Gastroesophageal sphincter (tissue), 4 donors: ENCODE results near the gene ARL10. TPM values are rescaled to one million over a fixed set of nuclear protein-coding genes. Genes with fewer than 3 reads are reported as not detected.

Source experiments
- ATAC-seq: fragments of 150-250 bp; one replicate; pipeline ENCODE4 v1.9.1; 2016; ENCODE audit warnings: mild to moderate bottlenecking, moderate library complexity
- H3K27ac ChIP-seq, 4 donors: fragments of 200-600 bp; sonication (generic) in 3 of 4; 1 replicate in 3 of 4; 2 replicates in 1 of 4; pipeline ENCODE4 v1.5.1; 2016 to 2019
- H3K27me3 ChIP-seq: fragments of 200-600 bp; sonication (generic); one replicate; pipeline ENCODE4 v1.5.1; 2019
- H3K36me3 ChIP-seq, 2 donors: fragments of 200-600 bp; sonication (generic); one replicate each; pipeline ENCODE4 v1.5.1; 2019; ENCODE audit warnings: control low read depth in 1 of 2
- H3K4me1 ChIP-seq, 3 donors: fragments of 200-600 bp; sonication (generic); 1 replicate in 2 of 3; 2 replicates in 1 of 3; pipeline ENCODE4 v1.5.1; 2016 to 2019; ENCODE audit warnings: control low read depth in 2 of 3
- H3K4me3 ChIP-seq, 2 donors: fragments of 200-600 bp; sonication (generic); one replicate each; pipeline ENCODE4 v1.5.1; 2019; ENCODE audit warnings: mild to moderate bottlenecking in 1 of 2, moderate library complexity in 1 of 2
- H3K9me3 ChIP-seq, 3 donors: fragments of 200-600 bp; sonication (generic); one replicate each; pipeline ENCODE4 v1.5.1; 2017 to 2019; ENCODE audit warnings: control low read depth in 2 of 3
- EP300 ChIP-seq: sonication (generic); formaldehyde crosslinking; IDR thresholded peaks from one replicate; pipeline ENCODE4 v1.6.1; 2017; ENCODE audit warnings: antibody characterized with exemption, mild to moderate bottlenecking
- POLR2A ChIP-seq, 2 donors: fragments of 450-650 bp; IDR thresholded peaks; one replicate each; pipeline ENCODE4 v1.6.1; 2017; ENCODE audit warnings: antibody characterized with exemption in 2 of 2, mild to moderate bottlenecking in 2 of 2, moderate library complexity in 1 of 2
- POLR2AphosphoS5 ChIP-seq: sonication (generic); formaldehyde crosslinking; IDR thresholded peaks from one replicate; pipeline ENCODE4 v1.6.1; 2017; ENCODE audit warnings: antibody characterized with exemption
- WGBS, 2 donors: methylation state at CpG; one replicate each; pipeline ENCODE4 v1.1.5; 2018; ENCODE audit warnings: low coverage in 1 of 2; 5-methylcytosine and 5-hydroxymethylcytosine counted together
- total RNA-seq, 4 donors: library from RNA; depleted of rRNA; stranded (reverse); fragments of >200 nt; gene quantifications; one replicate each; pipeline ENCODE4 v1.1.0, GENCODE V29; 2016
- TF ChIP-seq, protein P1 (sequence below), 4 experiments: fragments of 200-600 bp in 2 of 4; fragments of 450-650 bp in 2 of 4; sonication (generic) in 1 of 4; IDR thresholded peaks; one replicate each; pipeline ENCODE4 v1.5.1; 2017 to 2019; ENCODE audit warnings: antibody characterized with exemption in 4 of 4, mild to moderate bottlenecking in 2 of 4, moderate library complexity in 2 of 4

ARL10 gene, protein sequence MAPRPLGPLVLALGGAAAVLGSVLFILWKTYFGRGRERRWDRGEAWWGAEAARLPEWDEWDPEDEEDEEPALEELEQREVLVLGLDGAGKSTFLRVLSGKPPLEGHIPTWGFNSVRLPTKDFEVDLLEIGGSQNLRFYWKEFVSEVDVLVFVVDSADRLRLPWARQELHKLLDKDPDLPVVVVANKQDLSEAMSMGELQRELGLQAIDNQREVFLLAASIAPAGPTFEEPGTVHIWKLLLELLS
- total RNA-seq = 10 to 100 TPM in 3 of 4 donors, 1 to 10 TPM in 1; 4.4 to 23.3 (median 10.8) TPM

- Histone ChIP-seq H3K36me3 (peaks cover 0 to 36% of the 10 kb centered on the region in 2 donors), H3K4me3 (peak within 1 kb of the TSS; percentile 64 to 89), H3K9me3 (no peaks in the 10 kb centered on the region), H3K27me3 (no peaks in the 10 kb centered on the region), H3K4me1 (peaks cover 0 to 40% (median 4%) of the 10 kb centered on the region in 3 donors), H3K27ac (peak within 1 kb of the TSS; percentile 66 to 89 (median 87))
- peak; percentile 38 for ATAC-seq
- 0% methylated on average over 15 of the region's 108 CpGs; no CpG with 5 or more reads in 1 of the 2 donors for WGBS, 2 donors
- TF ChIP-seq EP300 (no peak), POLR2AphosphoS5 (peak; percentile 10), POLR2A (IDR thresholded peaks at IDR 0.05) (peak in 1 of 2 donors; percentile 33)
These were observed at the start of gene ARL10 for GRCh38 chr5:176365351-176366231. Gene ARL10, plus strand, starts transcription at chr5:176365487. Its CDS starts 77 bp downstream, at chr5:176365564.

- TF ChIP-seq POLR2AphosphoS5 = no peak
- TF ChIP-seq POLR2A (IDR thresholded peaks at IDR 0.05) = no peak
- TF ChIP-seq, protein P1, sequence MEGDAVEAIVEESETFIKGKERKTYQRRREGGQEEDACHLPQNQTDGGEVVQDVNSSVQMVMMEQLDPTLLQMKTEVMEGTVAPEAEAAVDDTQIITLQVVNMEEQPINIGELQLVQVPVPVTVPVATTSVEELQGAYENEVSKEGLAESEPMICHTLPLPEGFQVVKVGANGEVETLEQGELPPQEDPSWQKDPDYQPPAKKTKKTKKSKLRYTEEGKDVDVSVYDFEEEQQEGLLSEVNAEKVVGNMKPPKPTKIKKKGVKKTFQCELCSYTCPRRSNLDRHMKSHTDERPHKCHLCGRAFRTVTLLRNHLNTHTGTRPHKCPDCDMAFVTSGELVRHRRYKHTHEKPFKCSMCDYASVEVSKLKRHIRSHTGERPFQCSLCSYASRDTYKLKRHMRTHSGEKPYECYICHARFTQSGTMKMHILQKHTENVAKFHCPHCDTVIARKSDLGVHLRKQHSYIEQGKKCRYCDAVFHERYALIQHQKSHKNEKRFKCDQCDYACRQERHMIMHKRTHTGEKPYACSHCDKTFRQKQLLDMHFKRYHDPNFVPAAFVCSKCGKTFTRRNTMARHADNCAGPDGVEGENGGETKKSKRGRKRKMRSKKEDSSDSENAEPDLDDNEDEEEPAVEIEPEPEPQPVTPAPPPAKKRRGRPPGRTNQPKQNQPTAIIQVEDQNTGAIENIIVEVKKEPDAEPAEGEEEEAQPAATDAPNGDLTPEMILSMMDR (IDR thresholded peaks at IDR 0.05) = no peak
- TF ChIP-seq EP300 = no peak
- ATAC-seq = no peak
- peaks cover 6 to 87% of the 10 kb centered on the region in 2 donors for H3K36me3 ChIP-seq
- no peaks in the 10 kb centered on the region for H3K9me3 ChIP-seq
- H3K27me3 ChIP-seq = no peaks in the 10 kb centered on the region
- no peaks in the 10 kb centered on the region for H3K4me1 ChIP-seq
- WGBS, 2 donors = 74 to 86% methylated on average over 7 of the region's 7 CpGs
- H3K27ac ChIP-seq = no peak overlapping the region
- no peak overlapping the region for H3K4me3 ChIP-seq
These were observed 47.5 kb upstream of the ARL10 start for GRCh38 chr5:176317534-176318374.

- ATAC-seq = no peak
- H3K4me3 ChIP-seq = no peak overlapping the region
- H3K27ac ChIP-seq = no peak overlapping the region
- no peaks in the 10 kb centered on the region for H3K9me3 ChIP-seq
- H3K36me3 ChIP-seq = peaks cover 12 to 87% of the 10 kb centered on the region in 2 donors
- H3K27me3 ChIP-seq = no peaks in the 10 kb centered on the region
- no peaks in the 10 kb centered on the region for H3K4me1 ChIP-seq
- no peak for TF ChIP-seq POLR2A (IDR thresholded peaks at IDR 0.05)
- TF ChIP-seq, protein P1 (IDR thresholded peaks at IDR 0.05) = peak in 3 of 4 experiments; percentile 19 to 33 (median 24)
- WGBS, 2 donors = 70 to 81% methylated on average over 6 to 8 of the region's 9 CpGs
These were observed 45.3 kb upstream of the ARL10 start for GRCh38 chr5:176319827-176320554.

DNA sequence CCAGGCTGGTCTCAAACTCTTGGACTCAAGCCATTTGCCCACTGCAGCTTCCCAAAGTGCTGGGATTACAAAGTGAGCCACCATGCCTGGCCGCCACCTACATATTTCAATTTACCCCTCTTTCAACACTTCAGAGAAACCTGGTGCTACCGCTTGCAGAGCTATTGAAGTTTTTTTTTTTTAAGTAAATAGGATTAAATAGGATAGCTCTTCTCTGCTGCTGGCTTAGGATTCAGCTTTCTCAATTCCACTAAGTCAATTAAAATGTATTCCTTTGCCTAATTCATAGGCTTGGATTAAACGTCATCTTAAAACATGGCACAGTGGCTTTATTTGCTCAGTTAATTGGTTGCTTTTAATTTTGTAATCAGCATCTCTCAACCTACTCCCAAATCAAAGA lies 44.7 kb upstream of the ARL10 start:
- no peaks in the 10 kb centered on the region for H3K9me3 ChIP-seq
- no peak overlapping the region for H3K27ac ChIP-seq
- no peak overlapping the region for H3K4me3 ChIP-seq
- peaks cover 12 to 86% of the 10 kb centered on the region in 2 donors for H3K36me3 ChIP-seq
- no peaks in the 10 kb centered on the region for H3K4me1 ChIP-seq
- H3K27me3 ChIP-seq = no peaks in the 10 kb centered on the region
- TF ChIP-seq EP300 = no peak
- TF ChIP-seq POLR2AphosphoS5 = no peak
- no peak for TF ChIP-seq POLR2A (IDR thresholded peaks at IDR 0.05)
- TF ChIP-seq, protein P1 (IDR thresholded peaks at IDR 0.05) = no peak
- 95 to 100% methylated on average over 3 of the region's 3 CpGs for WGBS, 2 donors
- no peak for ATAC-seq
